Measurements from ENCODE around the gene PTPRA. TPM values are rescaled to one million over a fixed set of nuclear protein-coding genes. Genes with fewer than 3 reads are reported as not detected.

The PTPRA gene
- total and polyA plus RNA-seq, 2 of the 4 experiments (the other 2 are of a cell fraction) = 35.0 to 50.0 TPM

GRCh38 chr20:2837221-2837960 lies 35.9 kb upstream of the PTPRA start:
- H3K79me1 ChIP-seq (ENCODE audit: low read depth in 1 of 2, low read length in 2 of 2) = peaks cover 20 to 41% of the 10 kb centered on the region in 2 experiments
- H3K14ac ChIP-seq (replicated peaks; ENCODE audit: low read depth, low read length) = no peak overlapping the region
- no peak overlapping the region for H4K8ac ChIP-seq (ENCODE audit: low read depth in 2 of 2, low read length in 2 of 2)
- no peak overlapping the region for H4K5ac ChIP-seq (ENCODE audit: low read depth, low read length)
- ChIA-PET POLR2A (ENCODE audit: unreplicated experiment) (no interaction called here), CTCF (interaction anchor here (1.5 kb wide), 1 partner anchor 15 kb away, joined by 3 read pairs; no protein-coding TSS in a partner anchor)
- BruUV-seq (replicated peaks) = no TSS peak
- H2BK120ac ChIP-seq (ENCODE audit: low read depth, low read length) = no peak overlapping the region
- no peak overlapping the region for H3K4ac ChIP-seq (ENCODE audit: low read depth, low read length)
- H3K9me3 ChIP-seq (ENCODE audit: control insufficient read depth, insufficient read depth, low read length) = no peaks in the 10 kb centered on the region
- no peak overlapping the region for H2AK5ac ChIP-seq (ENCODE audit: low read depth, low read length)
- H3K4me1 ChIP-seq (ENCODE audit: control insufficient read depth, insufficient read depth, low read length) = peaks cover 12% of the 10 kb centered on the region
- no peak overlapping the region for H3K4me3 ChIP-seq (ENCODE audit: insufficient read depth, low read depth, low read length)
- H3K4me2 ChIP-seq (ENCODE audit: low read depth, low read length) = no peak overlapping the region
- H3K18ac ChIP-seq (ENCODE audit: low read depth, low read length) = no peak overlapping the region
- no peak overlapping the region for H3K23ac ChIP-seq (ENCODE audit: low read depth, low read length)
- no peak overlapping the region for H4K91ac ChIP-seq (ENCODE audit: insufficient read depth, low read depth, low read length)
- no peak overlapping the region for H2BK5ac ChIP-seq (ENCODE audit: low read depth, low read length, poor library complexity, severe bottlenecking)
- no peak overlapping the region for H2BK15ac ChIP-seq (ENCODE audit: low read depth, low read length)
- H2AFZ ChIP-seq (replicated peaks; ENCODE audit: low read length, poor library complexity) = no peak overlapping the region
- H3K56ac ChIP-seq (ENCODE audit: extremely low read depth, insufficient read depth, low read length) = no peak overlapping the region
- dilution Hi-C loops (cut with HindIII; ENCODE audit: low sequenced_read_pairs, unreplicated experiment) (no loop called here), intact Hi-C loops (cut with micrococcal nuclease) (no loop called here), in situ Hi-C loops (cut with MboI; ENCODE audit: low sequenced_read_pairs) (loop anchor here (25.0 kb wide), 1 partner anchor 325 kb away; the partner anchor contains the start of gene ZNF343)
- no peak overlapping the region for H3K27ac ChIP-seq (ENCODE audit: insufficient read depth, low read length)
- H3K9me1 ChIP-seq (ENCODE audit: insufficient read depth, low read length) = peaks cover 30% of the 10 kb centered on the region
- peaks cover 3% of the 10 kb centered on the region; the same call in 1 of the 2 replicates for H4K20me1 ChIP-seq (ENCODE audit: insufficient read depth, low read length)
- H3K36me3 ChIP-seq (ENCODE audit: control insufficient read depth, insufficient read depth, low read length) = peaks cover 26% of the 10 kb centered on the region
- TF ChIP-seq CEBPB (IDR thresholded peaks at IDR 0.05; ENCODE audit: low read depth, low read length) = no peak
- TF ChIP-seq RFX5 (IDR thresholded peaks at IDR 0.05; ENCODE audit: low read depth, low read length) = no peak
- TF ChIP-seq MXI1 (IDR thresholded peaks at IDR 0.05; ENCODE audit: borderline replicate concordance, low read depth, low read length) = no peak
- no peak for TF ChIP-seq MAFK (IDR thresholded peaks at IDR 0.05; ENCODE audit: low read depth, low read length)
- TF ChIP-seq RAD21 (IDR thresholded peaks at IDR 0.05; ENCODE audit: low read length) = no peak
- TF ChIP-seq FOS (IDR thresholded peaks at IDR 0.05; ENCODE audit: low read depth, low read length) = no peak
- no peak for TF ChIP-seq NFE2L2 (IDR thresholded peaks at IDR 0.05; ENCODE audit: low read depth, low read length)
- no peak for TF ChIP-seq MAZ (IDR thresholded peaks at IDR 0.05; ENCODE audit: borderline replicate concordance, low read depth, low read length)
- no peak for TF ChIP-seq USF2 (IDR thresholded peaks at IDR 0.05; ENCODE audit: low read depth, low read length)
- TF ChIP-seq RCOR1 (IDR thresholded peaks at IDR 0.05; ENCODE audit: insufficient replicate concordance, low read length) = no peak
- no peak for ATAC-seq (ENCODE audit: low read depth)
- no peaks in the 10 kb centered on the region for H3K27me3 ChIP-seq (ENCODE audit: control insufficient read depth, insufficient read depth, low read length)
- peak; percentile 37 for DNase-seq
- no peak overlapping the region for H2AK9ac ChIP-seq (replicated peaks; ENCODE audit: low read depth, low read length, poor library complexity)
- no peak overlapping the region for H3K9ac ChIP-seq (ENCODE audit: low read depth, low read length)
- WGBS, 2 experiments (ENCODE audit: extremely low coverage in 2 of 2, insufficient read length in 1 of 2) = 59% methylated on average over 2 of the region's 6 CpGs; no CpG with 5 or more reads in 1 of the 2 experiments
- H2BK20ac ChIP-seq (ENCODE audit: low read depth, low read length) = no peak overlapping the region

Data from IMR-90 (cell line).